SJCRH30 (cell line): ENCODE results near the gene SPESP1. TPM values are rescaled to one million over a fixed set of nuclear protein-coding genes. Genes with fewer than 3 reads are reported as not detected.
"Not testable (repeated sequence)": the region's sequence is repeated elsewhere in the genome, so short reads cannot be mapped to it uniquely, and the experiment has no call there.

Experiments
- DNase-seq, 2 experiments: peaks; one replicate each; pipeline ENCODE4 v3.0.0-alpha.2; 2015 to 2020
- H3K27ac ChIP-seq: fragments of 250-450 bp; sonication (Bioruptor Pico); 2 replicates; pipeline ENCODE4 v1.5.1; 2020; ENCODE audit warnings: mild to moderate bottlenecking, moderate library complexity
- H3K27me3 ChIP-seq: fragments of 250-450 bp; sonication (Bioruptor Pico); 2 replicates; pipeline ENCODE4 v1.5.1; 2020; ENCODE audit warnings: mild to moderate bottlenecking, moderate library complexity
- H3K36me3 ChIP-seq: fragments of 250-450 bp; sonication (Bioruptor Pico); 2 replicates; pipeline ENCODE4 v1.5.1; 2020; ENCODE audit warnings: mild to moderate bottlenecking, moderate library complexity
- H3K4me1 ChIP-seq: fragments of 250-450 bp; sonication (Bioruptor Pico); 2 replicates; pipeline ENCODE4 v1.5.1; 2020; ENCODE audit warnings: mild to moderate bottlenecking, moderate library complexity
- H3K4me3 ChIP-seq: fragments of 250-450 bp; sonication (Bioruptor Pico); 2 replicates; pipeline ENCODE4 v1.5.1; 2020; ENCODE audit warnings: mild to moderate bottlenecking, moderate library complexity
- H3K9me3 ChIP-seq: fragments of 250-450 bp; sonication (Bioruptor Pico); replicated peaks from 2 replicates; pipeline ENCODE4 v1.5.1; 2020; ENCODE audit warnings: mild to moderate bottlenecking, moderate library complexity
- total RNA-seq: library from RNA; depleted of rRNA; stranded (reverse); fragments of >200 nt; shearing (Covaris generic); gene quantifications from 2 replicates; pipeline ENCODE4 v1.2.3, GENCODE V29; 2014

The SPESP1 gene
- total RNA-seq, 1 experiment from 2014 or later = not detected

GRCh38 chr15:68933001-68933400, 2.7 kb downstream of the SPESP1 start:
- Histone ChIP-seq H3K27ac (no peak overlapping the region), H3K4me3 (no peak overlapping the region), H3K9me3 (0 out of 2 replicates have a peak, but pooled peaks cover 2% of the 10 kb centered on the region), H3K27me3 (no peaks in the 10 kb centered on the region), H3K4me1 (no peaks in the 10 kb centered on the region), H3K36me3 (no peaks in the 10 kb centered on the region)
- no peak for DNase-seq

- no peaks in the 10 kb centered on the region for H3K4me1 ChIP-seq
- no peak overlapping the region for H3K4me3 ChIP-seq
- 0 out of 2 replicates have a peak, but pooled peaks cover 2% of the 10 kb centered on the region for H3K9me3 ChIP-seq
- no peaks in the 10 kb centered on the region for H3K27me3 ChIP-seq
- DNase-seq = no peak
- H3K27ac ChIP-seq = no peak overlapping the region
- H3K36me3 ChIP-seq = no peaks in the 10 kb centered on the region
Measured at GRCh38 chr15:68934341-68934740, 4.0 kb downstream of the SPESP1 start.

- H3K27me3 ChIP-seq = no peaks in the 10 kb centered on the region
- 0 out of 2 replicates have a peak, but pooled peaks cover 2% of the 10 kb centered on the region for H3K9me3 ChIP-seq
- H3K4me3 ChIP-seq = no peak overlapping the region
- no peaks in the 10 kb centered on the region for H3K36me3 ChIP-seq
- no peaks in the 10 kb centered on the region for H3K4me1 ChIP-seq
- DNase-seq = no peak
- H3K27ac ChIP-seq = no peak overlapping the region
Measured at GRCh38 chr15:68935400-68935937, 5.1 kb downstream of the SPESP1 start.

- Histone ChIP-seq H3K27ac (no peak overlapping the region), H3K27me3 (no peaks in the 10 kb centered on the region), H3K9me3 (0 out of 2 replicates have a peak, but pooled peaks cover 2% of the 10 kb centered on the region), H3K4me3 (no peak overlapping the region), H3K36me3 (no peaks in the 10 kb centered on the region), H3K4me1 (no peaks in the 10 kb centered on the region)
- DNase-seq = no peak
Measured at GRCh38 chr15:68939501-68939900, 9.2 kb downstream of the SPESP1 start.

- H3K36me3 ChIP-seq = no peaks in the 10 kb centered on the region
- no peak overlapping the region for H3K4me3 ChIP-seq
Measured at GRCh38 chr15:68951813-68952212, 21.5 kb downstream of the SPESP1 start.

GRCh38 chr15:68957696-68958095, 27.4 kb downstream of the SPESP1 start:
- Histone ChIP-seq H3K36me3 (no peaks in the 10 kb centered on the region), H3K27me3 (no peaks in the 10 kb centered on the region), H3K4me3 (no peak overlapping the region), H3K9me3 (no peaks in the 10 kb centered on the region), H3K4me1 (no peaks in the 10 kb centered on the region), H3K27ac (no peak overlapping the region)
- no peak for DNase-seq

More at GRCh38 chr15:68951813-68952212, 21.5 kb downstream of the SPESP1 start:
- Histone ChIP-seq H3K4me1 (no peaks in the 10 kb centered on the region), H3K27me3 (no peaks in the 10 kb centered on the region), H3K9me3 (no peaks in the 10 kb centered on the region; the same call in 1 of the 2 replicates), H3K27ac (no peak overlapping the region)
- no peak for DNase-seq

GRCh38 chr15:68958597-68958996, 28.3 kb downstream of the SPESP1 start:
- DNase-seq = no peak
- Histone ChIP-seq H3K9me3 (no peaks in the 10 kb centered on the region), H3K4me1 (no peaks in the 10 kb centered on the region), H3K27ac (no peak overlapping the region), H3K4me3 (no peak overlapping the region), H3K27me3 (no peaks in the 10 kb centered on the region), H3K36me3 (no peaks in the 10 kb centered on the region)

- Histone ChIP-seq H3K4me1 (no peaks in the 10 kb centered on the region), H3K36me3 (no peaks in the 10 kb centered on the region), H3K9me3 (no peaks in the 10 kb centered on the region), H3K4me3 (no peak overlapping the region), H3K27me3 (no peaks in the 10 kb centered on the region), H3K27ac (no peak overlapping the region)
- DNase-seq = no peak
Measured at GRCh38 chr15:68962465-68962864, 32.1 kb downstream of the SPESP1 start.

GRCh38 chr15:68963719-68964118, 33.4 kb downstream of the SPESP1 start:
- H3K27me3 ChIP-seq, H3K9me3 ChIP-seq, H3K27ac ChIP-seq, H3K4me1 ChIP-seq, H3K36me3 ChIP-seq, H3K4me3 ChIP-seq, DNase-seq: not testable (repeated sequence)

- H3K27me3 ChIP-seq = no peaks in the 10 kb centered on the region
- H3K36me3 ChIP-seq = no peaks in the 10 kb centered on the region
- H3K4me1 ChIP-seq = no peaks in the 10 kb centered on the region
- H3K27ac ChIP-seq = no peak overlapping the region
- DNase-seq = no peak
- no peaks in the 10 kb centered on the region for H3K9me3 ChIP-seq
- no peak overlapping the region for H3K4me3 ChIP-seq
Measured at GRCh38 chr15:68966996-68967395, 36.7 kb downstream of the SPESP1 start.

GRCh38 chr15:68967948-68968347, 37.6 kb downstream of the SPESP1 start:
- DNase-seq = no peak
- Histone ChIP-seq H3K4me3 (no peak overlapping the region), H3K36me3 (no peaks in the 10 kb centered on the region), H3K9me3 (no peaks in the 10 kb centered on the region), H3K27ac (no peak overlapping the region), H3K4me1 (no peaks in the 10 kb centered on the region), H3K27me3 (no peaks in the 10 kb centered on the region)

- Histone ChIP-seq H3K27ac (no peak overlapping the region), H3K9me3 (no peaks in the 10 kb centered on the region), H3K27me3 (no peaks in the 10 kb centered on the region), H3K4me3 (no peak overlapping the region), H3K4me1 (no peaks in the 10 kb centered on the region), H3K36me3 (no peaks in the 10 kb centered on the region)
- no peak for DNase-seq
Measured at GRCh38 chr15:68969298-68969697, 39.0 kb downstream of the SPESP1 start.

- Histone ChIP-seq H3K9me3 (peaks cover 3% of the 10 kb centered on the region; the same call in 1 of the 2 replicates), H3K4me3 (no peak overlapping the region), H3K4me1 (no peaks in the 10 kb centered on the region), H3K27me3 (no peaks in the 10 kb centered on the region), H3K36me3 (no peaks in the 10 kb centered on the region), H3K27ac (no peak overlapping the region)
- DNase-seq = no peak
Measured at GRCh38 chr15:68972201-68973065, 42.1 kb downstream of the SPESP1 start.

- not testable (repeated sequence) for H3K27me3 ChIP-seq, H3K27ac ChIP-seq, H3K36me3 ChIP-seq, H3K4me1 ChIP-seq, H3K4me3 ChIP-seq, H3K9me3 ChIP-seq, DNase-seq
Measured at GRCh38 chr15:68975651-68976160, 45.4 kb downstream of the SPESP1 start.

- not testable (repeated sequence) for H3K27ac ChIP-seq, H3K4me3 ChIP-seq, DNase-seq, H3K4me1 ChIP-seq, H3K9me3 ChIP-seq, H3K36me3 ChIP-seq, H3K27me3 ChIP-seq
Measured at GRCh38 chr15:68977426-68977825, 47.1 kb downstream of the SPESP1 start.
